ENCODE measurements around the gene FAM161B. TPM values are rescaled to one million over a fixed set of nuclear protein-coding genes. Genes with fewer than 3 reads are reported as not detected.

Gene FAM161B
- polyA plus RNA-seq, 2 of the 4 experiments (the other 2 are of a cell fraction) = 1.6 TPM

- H3K9me3 ChIP-seq = no peaks in the 10 kb centered on the region
- FAIRE-seq (no peak), ATAC-seq (no peak), DNase-seq (ENCODE audit: low read depth in 1 of 2, low spot score in 1 of 2) (no peak)
- 70% methylated on average over 6 of the region's 6 CpGs for WGBS (ENCODE audit: missing lambda C conversion rate)
- ChIA-PET CTCF (interaction anchor here (1.1 kb wide), 1 partner anchor 11 kb away, joined by 3 read pairs; no protein-coding TSS in a partner anchor), POLR2A (no interaction called here)
- H3K27ac ChIP-seq = no peak overlapping the region
- TF ChIP-seq NPAS2 (CRISPR knock-in tag; IDR thresholded peaks at IDR 0.05; ENCODE audit: borderline replicate concordance) (no peak), MAX (IDR thresholded peaks at IDR 0.05) (no peak), POLR2A (IDR thresholded peaks at IDR 0.05; ENCODE audit: low read length) (no peak), FOSL2 (IDR thresholded peaks at IDR 0.05) (no peak), FOSL2 (CRISPR knock-in tag; IDR thresholded peaks at IDR 0.05) (no peak)
- H3K4me1 ChIP-seq = peaks cover 9% of the 10 kb centered on the region; the same call in 1 of the 3 replicates
- no peak overlapping the region for H3K4me2 ChIP-seq
- no peak overlapping the region for H3K4me3 ChIP-seq
These were observed 26.2 kb upstream of the FAM161B start for GRCh38 chr14:73976125-73976524.

GRCh38 chr14:73973497-73973896 lies 23.6 kb upstream of the FAM161B start:
- no peak overlapping the region for H3K27ac ChIP-seq
- FAIRE-seq = no peak
- peaks cover 9% of the 10 kb centered on the region; the same call in 1 of the 3 replicates for H3K4me1 ChIP-seq
- ATAC-seq = no peak
- no peak overlapping the region for H3K4me3 ChIP-seq
- ChIA-PET CTCF (interaction anchor here (0.6 to 1.0 kb wide), 3 partner anchors 15 to 37 kb away, joined by 3 to 5 read pairs (median 3); partner anchors contain the start of genes COQ6 and FAM161B), POLR2A (no interaction called here)
- H3K4me2 ChIP-seq = no peak overlapping the region
- 75% methylated on average over 2 of the region's 2 CpGs for WGBS (ENCODE audit: missing lambda C conversion rate)
- no peak for DNase-seq (ENCODE audit: low read depth in 1 of 2, low spot score in 1 of 2)
- no peak for TF ChIP-seq BHLHE40 (IDR thresholded peaks at IDR 0.05; ENCODE audit: low read depth, low read length)
- no peak for TF ChIP-seq ZC3H11A (IDR thresholded peaks at IDR 0.05)
- no peak for TF ChIP-seq HOXB13 (CRISPR knock-in tag; IDR thresholded peaks at IDR 0.05; ENCODE audit: low read depth)
- no peak for TF ChIP-seq MAX (IDR thresholded peaks at IDR 0.05)
- TF ChIP-seq ZFP36 (IDR thresholded peaks at IDR 0.05; ENCODE audit: borderline replicate concordance, partially characterized antibody) = no peak
- no peaks in the 10 kb centered on the region for H3K9me3 ChIP-seq

GRCh38 chr14:73968885-73969284 lies 19.0 kb upstream of the FAM161B start:
- H3K4me3 ChIP-seq = no peak overlapping the region
- no peak for DNase-seq (ENCODE audit: low read depth in 1 of 2, low spot score in 1 of 2)
- WGBS (ENCODE audit: missing lambda C conversion rate) = 91% methylated on average over 2 of the region's 2 CpGs
- CTCF ChIA-PET = no interaction called here
- H3K4me1 ChIP-seq = no peaks in the 10 kb centered on the region
- POLR2A ChIA-PET = no interaction called here
- no peak for TF ChIP-seq HOXB13 (CRISPR knock-in tag; IDR thresholded peaks at IDR 0.05; ENCODE audit: low read depth)
- TF ChIP-seq USF2 (IDR thresholded peaks at IDR 0.05) = no peak
- no peak for TF ChIP-seq ELK1 (IDR thresholded peaks at IDR 0.05; ENCODE audit: low read depth, low read length)
- no peak for TF ChIP-seq MAZ (IDR thresholded peaks at IDR 0.05; ENCODE audit: borderline replicate concordance, low read depth, low read length)
- TF ChIP-seq KDM1A (IDR thresholded peaks at IDR 0.05; ENCODE audit: low read depth) = no peak
- TF ChIP-seq SMC3 (IDR thresholded peaks at IDR 0.05) = no peak
- no peak for TF ChIP-seq EP300 (IDR thresholded peaks at IDR 0.05)
- no peak for TF ChIP-seq SREBF2 (IDR thresholded peaks at IDR 0.05)
- no peak for TF ChIP-seq RARB (CRISPR knock-in tag; IDR thresholded peaks at IDR 0.05)
- TF ChIP-seq ZFP36 (IDR thresholded peaks at IDR 0.05; ENCODE audit: borderline replicate concordance, partially characterized antibody) = no peak
- no peak for TF ChIP-seq ZC3H11A (IDR thresholded peaks at IDR 0.05)
- no peak for TF ChIP-seq RAD21 (conservative IDR thresholded peaks at IDR 0.05 in 1 of 2, IDR thresholded peaks at IDR 0.05 in 1 of 2)
- no peak for TF ChIP-seq HOXA7 (CRISPR knock-in tag; IDR thresholded peaks at IDR 0.05)
- TF ChIP-seq CBX8 (IDR thresholded peaks at IDR 0.05) = no peak
- TF ChIP-seq JUNB (IDR thresholded peaks at IDR 0.05) = no peak
- no peak for TF ChIP-seq MAFK (IDR thresholded peaks at IDR 0.05; ENCODE audit: partially characterized antibody)
- no peak for TF ChIP-seq REST (IDR thresholded peaks at IDR 0.05)
- TF ChIP-seq CTCF (IDR thresholded peaks at IDR 0.05) = no peak
- TF ChIP-seq MAX (IDR thresholded peaks at IDR 0.05) = no peak
- no peak for TF ChIP-seq FOSL2 (IDR thresholded peaks at IDR 0.05)
- no peak for TF ChIP-seq FOSL2 (CRISPR knock-in tag; IDR thresholded peaks at IDR 0.05)
- no peaks in the 10 kb centered on the region for H3K9me3 ChIP-seq
- no peak for ATAC-seq
- no peak overlapping the region for H3K27ac ChIP-seq
- FAIRE-seq = no peak
- H3K4me2 ChIP-seq = no peak overlapping the region

All from A549 (cell line).